Choroid plexus epithelial cell (primary cell): ENCODE measurements around the gene RUFY3.
"Not testable (repeated sequence)": the region's sequence is repeated elsewhere in the genome, so short reads cannot be mapped to it uniquely, and the experiment has no call there.

Experiments
- DNase-seq: peaks from one replicate; pipeline ENCODE4 v3.0.0-alpha.2; 2010; ENCODE audit warnings: low read depth
- H3K4me3 ChIP-seq: 2 replicates; pipeline ENCODE4 v1.5.1; 2011; ENCODE audit warnings: low read depth, mild to moderate bottlenecking, control low read depth, low read length, moderate library complexity
- TF ChIP-seq, protein P1 (sequence below): conservative IDR thresholded peaks from 2 replicates; pipeline ENCODE4 v1.5.1; 2011; ENCODE audit warnings: low read depth, mild to moderate bottlenecking, control low read depth, inconsistent platforms, low read length, moderate library complexity

RUFY3 gene

GRCh38 chr4:70700712-70701111, 21.1 kb upstream of the RUFY3 start:
- DNase-seq = no peak
- no peak overlapping the region for H3K4me3 ChIP-seq
- TF ChIP-seq, protein P1, sequence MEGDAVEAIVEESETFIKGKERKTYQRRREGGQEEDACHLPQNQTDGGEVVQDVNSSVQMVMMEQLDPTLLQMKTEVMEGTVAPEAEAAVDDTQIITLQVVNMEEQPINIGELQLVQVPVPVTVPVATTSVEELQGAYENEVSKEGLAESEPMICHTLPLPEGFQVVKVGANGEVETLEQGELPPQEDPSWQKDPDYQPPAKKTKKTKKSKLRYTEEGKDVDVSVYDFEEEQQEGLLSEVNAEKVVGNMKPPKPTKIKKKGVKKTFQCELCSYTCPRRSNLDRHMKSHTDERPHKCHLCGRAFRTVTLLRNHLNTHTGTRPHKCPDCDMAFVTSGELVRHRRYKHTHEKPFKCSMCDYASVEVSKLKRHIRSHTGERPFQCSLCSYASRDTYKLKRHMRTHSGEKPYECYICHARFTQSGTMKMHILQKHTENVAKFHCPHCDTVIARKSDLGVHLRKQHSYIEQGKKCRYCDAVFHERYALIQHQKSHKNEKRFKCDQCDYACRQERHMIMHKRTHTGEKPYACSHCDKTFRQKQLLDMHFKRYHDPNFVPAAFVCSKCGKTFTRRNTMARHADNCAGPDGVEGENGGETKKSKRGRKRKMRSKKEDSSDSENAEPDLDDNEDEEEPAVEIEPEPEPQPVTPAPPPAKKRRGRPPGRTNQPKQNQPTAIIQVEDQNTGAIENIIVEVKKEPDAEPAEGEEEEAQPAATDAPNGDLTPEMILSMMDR = no peak

DNA sequence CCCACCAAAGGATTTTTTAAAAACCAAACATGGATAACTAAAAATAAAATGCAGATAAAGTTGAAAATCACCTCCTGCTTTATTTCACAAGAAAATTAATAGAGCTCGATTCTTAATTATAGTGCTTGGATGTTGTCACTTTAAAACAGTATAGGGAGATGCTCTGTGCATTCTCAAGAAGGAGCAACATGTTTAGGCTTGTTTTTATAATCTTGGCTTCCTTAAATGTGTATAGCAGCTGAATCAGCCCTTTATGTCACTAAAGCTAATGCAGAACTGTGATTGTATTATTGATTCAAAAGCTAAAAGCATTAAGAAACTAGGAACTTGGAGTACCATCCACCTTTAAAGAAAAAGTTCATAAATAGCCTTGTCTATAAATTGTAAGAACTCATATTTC, 20.5 kb upstream of the RUFY3 start:
- DNase-seq = no peak
- TF ChIP-seq, protein P1 = no peak
- no peak overlapping the region for H3K4me3 ChIP-seq

DNA sequence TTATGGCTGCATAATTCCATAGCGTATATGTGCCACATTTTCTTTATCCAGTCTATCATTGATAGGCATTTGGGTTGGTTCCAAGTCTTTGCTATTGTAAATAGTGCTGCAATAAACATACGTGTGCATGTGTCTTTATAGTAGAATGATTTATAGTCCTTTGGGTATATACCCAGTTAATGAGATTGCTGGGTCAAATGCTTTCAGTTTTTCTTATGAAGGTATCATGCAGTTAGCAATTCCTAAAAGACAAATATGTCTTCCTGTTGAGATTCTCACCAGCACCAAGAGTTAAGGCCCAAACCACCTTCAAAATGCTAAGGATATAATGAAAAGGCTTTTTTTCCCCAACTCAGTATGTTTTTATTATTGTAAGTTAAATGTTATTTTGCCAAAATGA, 19.2 kb upstream of the RUFY3 start:
- not testable (repeated sequence) for DNase-seq, H3K4me3 ChIP-seq

GRCh38 chr4:70703619-70704214, 18.0 kb upstream of the RUFY3 start:
- peak overlapping the region; percentile 77 for H3K4me3 ChIP-seq
- DNase-seq = no peak
- TF ChIP-seq, protein P1 = no peak

DNA sequence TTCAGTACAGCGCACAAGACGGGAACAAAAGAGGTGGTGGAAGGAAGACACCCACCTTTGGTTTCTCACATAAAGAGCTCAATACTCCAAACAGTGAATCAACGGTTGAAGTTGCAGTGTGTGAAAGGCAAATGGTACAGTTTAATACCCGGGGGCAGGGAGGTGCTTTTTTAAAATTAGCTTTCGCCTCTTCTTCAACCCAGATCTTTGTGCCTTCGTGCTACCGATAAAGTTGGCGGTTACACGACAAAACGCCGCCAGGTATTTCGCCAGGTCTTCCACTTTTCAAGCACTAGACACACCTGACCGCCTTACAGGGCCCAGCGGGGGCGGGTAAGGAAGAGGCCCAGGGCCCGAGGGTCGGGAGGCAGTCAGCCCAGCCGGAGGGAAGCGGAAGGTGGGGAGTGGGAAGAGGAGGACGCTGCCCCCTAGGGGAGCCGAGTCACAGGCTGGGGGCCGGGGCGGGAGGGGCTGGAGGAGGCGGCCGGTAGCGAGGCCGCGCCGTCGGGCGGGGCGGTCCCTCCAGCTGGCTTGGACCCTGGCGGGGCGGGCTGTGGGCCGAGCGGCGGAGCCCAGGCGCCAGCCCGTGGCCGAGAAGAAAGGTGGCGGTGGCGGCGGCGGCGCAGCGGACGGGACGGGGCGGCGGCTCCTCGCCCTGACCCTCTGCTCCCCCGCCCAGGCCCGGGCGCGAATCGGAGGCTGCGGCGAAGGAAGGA, 17.4 kb upstream of the RUFY3 start:
- TF ChIP-seq, protein P1 = peak; percentile 44
- DNase-seq = peak; percentile 69
- H3K4me3 ChIP-seq = peak overlapping the region; percentile 77

DNA sequence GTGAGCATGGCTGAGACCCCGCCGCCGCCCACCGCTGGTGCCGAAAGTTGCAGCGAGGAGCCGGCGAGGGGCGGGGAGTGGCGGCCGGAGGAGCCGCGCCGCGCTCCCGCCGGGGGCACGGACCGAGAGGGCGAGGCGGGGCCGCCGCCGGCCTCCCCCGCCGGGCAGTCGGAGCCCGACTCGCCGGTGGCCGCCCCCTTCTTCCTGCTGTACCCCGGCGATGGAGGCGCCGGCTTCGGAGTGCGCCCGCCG, 16.9 kb upstream of the RUFY3 start:
- peak overlapping the region; percentile 77 for H3K4me3 ChIP-seq
- DNase-seq = no peak
- TF ChIP-seq, protein P1 = no peak

- peak overlapping the region; percentile 77 for H3K4me3 ChIP-seq
- peak; percentile 54 for DNase-seq
- TF ChIP-seq, protein P1 = no peak
Observed at GRCh38 chr4:70705183-70706043, 16.4 kb upstream of the RUFY3 start.
